GM18498 (cell line): ENCODE measurements around the gene PIH1D1.

ENCODE experiments used
- ATAC-seq: cut with Tn5 transposase; IDR thresholded peaks from one replicate; pipeline ENCODE4 v1.9.1; 2021; ENCODE audit warnings: mild to moderate bottlenecking, moderate library complexity; ENCODE audit not compliant: unreplicated experiment

Gene PIH1D1

DNA sequence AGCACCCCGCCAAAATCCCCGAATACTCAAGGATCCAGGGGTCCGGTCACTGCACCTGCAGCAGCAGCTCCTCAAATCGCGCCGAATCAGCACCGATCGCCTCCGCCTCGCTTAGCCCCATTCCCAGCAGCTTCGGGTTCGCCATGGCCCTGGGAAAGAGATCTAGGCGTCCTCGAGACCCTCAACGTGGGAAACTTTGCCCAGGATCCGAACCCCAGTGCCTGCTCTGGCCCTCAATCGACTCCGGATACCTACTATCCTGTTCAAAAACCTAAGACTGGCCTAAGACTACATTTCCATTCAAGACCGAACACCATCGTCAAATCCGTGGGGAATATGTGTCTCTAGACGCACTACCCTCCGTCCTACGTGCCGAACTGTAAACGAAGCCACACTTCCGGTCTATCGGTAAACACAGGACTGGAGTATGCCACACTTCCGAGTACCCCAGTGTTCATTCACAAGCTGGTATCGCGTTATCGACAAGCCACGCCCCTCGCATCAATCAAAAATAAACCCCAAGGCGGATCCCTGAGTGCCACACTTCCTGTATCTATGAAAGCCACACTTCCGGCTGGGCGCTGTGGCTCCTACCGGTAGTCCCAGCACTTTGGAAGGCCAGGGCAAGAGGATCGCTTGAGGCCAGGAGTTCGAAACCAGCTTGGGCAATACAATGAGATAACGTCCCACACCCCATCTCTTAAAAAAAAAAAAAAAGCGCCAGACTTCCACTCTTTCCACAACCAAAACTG lies at the start of gene PIH1D1:
TSS of gene PIH1D1 (minus strand) at position 385 of the 752 bp plus-strand sequence. CDS start at position 145, 240 bp downstream.
- peak; percentile 64 for ATAC-seq

DNA sequence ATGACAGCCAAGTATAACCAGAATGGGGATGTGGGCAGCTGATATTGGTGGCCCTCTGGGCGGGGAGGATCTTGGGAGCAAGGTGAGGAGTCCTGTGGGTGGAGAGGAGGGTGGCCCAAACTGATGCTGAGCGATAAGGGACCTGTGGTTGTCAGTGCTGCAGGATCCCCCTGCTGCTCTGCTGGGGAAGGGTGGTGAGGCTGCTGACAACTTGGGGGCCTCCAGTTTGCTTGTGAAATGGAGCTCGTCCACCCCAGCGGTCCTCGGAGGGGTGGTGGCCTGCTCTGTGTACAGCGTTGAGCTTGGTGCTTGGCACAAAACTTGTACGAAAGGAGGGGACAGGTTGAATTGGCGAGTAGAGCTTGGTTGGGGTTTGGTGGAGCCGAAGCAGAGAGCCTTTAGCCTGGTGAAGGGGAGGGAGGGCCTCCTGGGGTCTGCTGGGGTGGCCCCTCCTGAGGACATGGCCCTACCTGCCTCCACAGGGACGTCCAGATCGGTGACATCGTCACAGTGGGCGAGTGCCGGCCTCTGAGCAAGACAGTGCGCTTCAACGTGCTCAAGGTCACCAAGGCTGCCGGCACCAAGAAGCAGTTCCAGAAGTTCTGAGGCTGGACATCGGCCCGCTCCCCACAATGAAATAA lies 47.5 kb upstream of the PIH1D1 start:
- no peak for ATAC-seq

DNA sequence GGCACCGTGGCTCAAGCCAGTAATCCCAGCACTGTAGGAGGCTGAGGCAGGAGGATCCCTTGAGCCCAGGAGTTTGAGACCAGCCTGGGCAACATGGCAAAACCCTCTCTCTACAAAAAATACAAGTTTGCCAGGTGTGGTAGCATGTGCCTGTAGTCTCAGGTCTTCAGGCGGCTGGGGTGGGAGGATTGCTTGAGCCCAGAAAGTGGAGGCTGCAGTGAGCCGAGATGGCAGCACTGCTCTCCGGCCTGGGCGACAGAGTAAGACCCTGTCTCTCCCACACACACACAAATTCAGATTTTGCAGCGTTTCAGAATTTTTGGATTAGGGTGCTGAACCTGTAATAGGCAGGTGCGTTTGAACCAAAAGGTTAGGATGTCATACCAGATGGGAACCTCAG lies 46.9 kb upstream of the PIH1D1 start:
- no peak for ATAC-seq

DNA sequence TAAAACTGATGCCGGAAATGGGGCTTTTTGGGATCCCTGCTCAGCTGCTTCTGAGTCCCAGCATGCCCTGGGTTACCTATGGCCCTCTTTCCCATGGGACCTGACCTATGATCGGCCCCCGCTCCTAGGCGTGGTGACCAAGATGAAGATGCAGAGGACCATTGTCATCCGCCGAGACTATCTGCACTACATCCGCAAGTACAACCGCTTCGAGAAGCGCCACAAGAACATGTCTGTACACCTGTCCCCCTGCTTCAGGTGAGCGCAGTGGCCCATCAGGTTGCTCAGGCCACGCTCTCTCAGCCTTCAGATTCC lies 46.1 kb upstream of the PIH1D1 start:
- ATAC-seq = no peak

DNA sequence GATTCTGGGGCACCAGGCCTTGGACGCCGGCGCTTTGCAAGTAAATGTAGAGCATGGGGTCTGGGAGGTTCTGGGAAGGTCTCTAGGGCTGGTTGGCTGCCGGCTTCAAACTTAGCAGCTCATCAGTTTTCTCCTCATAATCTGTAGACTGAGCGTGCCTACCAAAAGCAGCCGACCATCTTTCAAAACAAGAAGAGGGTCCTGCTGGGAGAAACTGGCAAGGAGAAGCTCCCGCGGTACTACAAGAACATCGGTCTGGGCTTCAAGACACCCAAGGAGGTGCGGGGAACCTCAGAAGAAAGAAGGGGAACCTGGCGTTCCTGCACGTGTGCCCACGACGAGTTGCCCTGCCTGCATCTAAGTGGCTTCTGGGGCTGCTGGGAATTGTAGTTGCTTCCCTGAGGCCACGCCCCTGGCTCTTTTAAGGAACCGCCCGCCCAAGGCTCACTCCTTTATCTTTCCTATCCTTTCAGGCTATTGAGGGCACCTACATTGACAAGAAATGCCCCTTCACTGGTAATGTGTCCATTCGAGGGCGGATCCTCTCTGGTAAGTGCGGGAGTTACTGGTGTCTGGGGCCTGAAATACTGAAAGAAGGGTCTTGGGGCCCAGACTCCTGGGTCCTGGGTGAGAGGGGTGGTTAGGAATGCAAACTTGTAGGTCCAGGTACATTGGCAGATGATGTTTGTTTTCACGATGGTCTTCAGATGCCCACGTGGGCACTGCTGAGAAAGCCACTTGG lies 45.6 kb upstream of the PIH1D1 start:
- no peak for ATAC-seq

DNA sequence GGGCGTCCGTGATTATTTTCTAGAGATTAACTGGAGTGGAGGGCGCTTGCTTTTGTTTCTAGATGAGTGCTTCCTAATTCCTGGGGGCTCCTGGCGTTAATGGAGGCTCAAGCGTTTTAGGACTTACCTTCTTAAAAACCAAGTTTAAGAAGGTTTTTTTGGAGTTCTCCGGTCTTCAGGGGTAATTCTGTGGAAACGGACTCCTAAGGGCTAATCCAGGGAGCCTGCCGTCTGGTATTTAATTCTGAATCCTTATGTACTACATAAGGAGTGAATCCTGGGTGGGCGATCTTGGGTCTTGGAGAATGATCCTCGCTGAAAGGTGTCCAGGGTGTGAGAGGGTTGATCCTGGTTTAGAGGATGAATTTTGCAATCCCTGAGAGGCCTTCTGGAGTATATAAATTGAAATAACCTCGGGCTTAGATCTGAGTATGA lies 45.0 kb upstream of the PIH1D1 start:
- ATAC-seq = no peak

DNA sequence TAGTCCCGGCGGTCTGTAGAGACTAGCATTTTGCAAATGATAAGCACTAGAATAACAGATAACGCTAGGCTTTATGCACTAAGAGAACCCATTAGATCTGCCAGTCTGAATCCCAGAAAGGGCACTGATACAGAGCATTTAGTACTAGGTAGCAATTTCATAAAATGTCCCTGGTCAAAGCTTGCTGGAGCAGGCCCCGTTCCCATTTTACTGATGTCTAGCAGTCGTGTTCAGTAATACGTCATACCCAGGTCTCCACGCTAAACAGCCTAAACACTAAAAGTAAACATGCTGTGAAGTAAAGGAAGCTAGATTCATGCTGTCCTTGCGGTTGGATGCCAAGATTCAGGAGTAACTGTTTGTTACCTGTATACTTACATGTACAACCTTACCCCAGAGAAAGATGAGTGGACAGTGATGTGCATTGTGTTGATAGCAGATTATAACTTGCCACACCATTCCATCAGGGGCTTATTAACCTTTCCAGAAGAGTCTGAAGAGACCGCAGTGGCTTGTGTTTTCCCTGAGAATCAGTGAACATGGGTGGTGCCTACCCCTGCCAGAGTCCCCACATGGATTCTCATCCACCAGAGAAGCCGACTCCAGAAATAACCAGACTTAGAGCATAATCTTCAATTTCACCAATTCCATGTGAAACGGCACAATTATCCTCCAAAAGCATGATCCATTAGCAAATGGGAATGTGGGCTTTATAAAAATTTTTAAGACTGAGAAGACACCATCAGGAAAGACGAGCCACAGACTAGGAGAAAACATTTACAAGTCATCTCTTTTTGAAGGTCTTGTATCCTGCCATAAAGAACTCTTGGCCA lies 41.2 kb upstream of the PIH1D1 start:
- no peak for ATAC-seq

DNA sequence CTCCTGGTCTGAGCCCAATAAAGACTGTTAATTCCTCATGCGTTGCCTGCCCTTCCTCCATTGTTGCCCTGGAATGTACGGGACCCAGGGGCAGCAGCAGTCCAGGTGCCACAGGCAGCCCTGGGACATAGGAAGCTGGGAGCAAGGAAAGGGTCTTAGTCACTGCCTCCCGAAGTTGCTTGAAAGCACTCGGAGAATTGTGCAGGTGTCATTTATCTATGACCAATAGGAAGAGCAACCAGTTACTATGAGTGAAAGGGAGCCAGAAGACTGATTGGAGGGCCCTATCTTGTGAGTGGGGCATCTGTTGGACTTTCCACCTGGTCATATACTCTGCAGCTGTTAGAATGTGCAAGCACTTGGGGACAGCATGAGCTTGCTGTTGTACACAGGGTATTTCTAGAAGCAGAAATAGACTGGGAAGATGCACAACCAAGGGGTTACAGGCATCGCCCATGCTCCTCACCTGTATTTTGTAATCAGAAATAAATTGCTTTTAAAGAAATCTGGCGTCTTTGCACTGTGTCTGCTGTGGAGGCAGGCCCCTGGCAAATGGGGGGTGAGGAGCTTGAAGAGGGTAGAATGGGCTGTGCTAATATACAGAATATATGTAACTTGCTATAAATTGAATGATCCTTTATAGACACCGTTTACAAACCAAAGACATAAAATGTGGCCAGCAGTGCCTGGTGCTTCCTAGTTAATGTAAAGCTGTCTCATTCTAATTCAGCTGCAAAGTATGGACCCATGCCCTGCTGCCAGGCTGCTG lies 40.4 kb upstream of the PIH1D1 start:
- ATAC-seq = no peak

DNA sequence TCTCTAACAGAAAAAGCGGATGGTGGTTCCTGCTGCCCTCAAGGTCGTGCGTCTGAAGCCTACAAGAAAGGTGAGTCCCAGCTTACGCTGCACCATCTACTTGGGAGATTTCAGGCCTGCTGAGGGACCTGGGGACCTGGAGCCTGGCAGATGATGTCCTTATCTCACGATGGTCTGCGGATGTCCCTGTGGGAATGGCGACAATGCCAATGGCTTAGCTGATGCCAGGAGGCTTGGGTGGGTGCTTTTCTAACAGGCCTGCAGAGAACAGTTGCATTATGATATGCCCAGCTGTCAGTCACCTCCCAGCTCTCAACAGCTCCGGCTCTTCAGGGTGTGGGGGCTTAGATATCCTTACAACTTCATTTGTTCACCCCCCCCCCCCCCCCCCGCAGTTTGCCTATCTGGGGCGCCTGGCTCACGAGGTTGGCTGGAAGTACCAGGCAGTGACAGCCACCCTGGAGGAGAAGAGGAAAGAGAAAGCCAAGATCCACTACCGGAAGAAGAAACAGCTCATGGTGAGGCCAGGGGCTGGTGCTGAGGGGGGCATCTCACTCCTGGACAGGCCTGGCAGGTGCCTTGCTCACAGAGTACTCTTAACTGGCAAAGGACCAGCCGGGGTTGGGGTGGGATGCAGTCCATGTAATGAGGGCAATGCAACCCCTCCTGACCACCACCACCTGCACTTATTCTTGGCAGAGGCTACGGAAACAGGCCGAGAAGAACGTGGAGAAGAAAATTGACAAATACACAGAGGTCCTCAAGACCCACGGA lies 39.6 kb upstream of the PIH1D1 start:
- ATAC-seq = no peak

DNA sequence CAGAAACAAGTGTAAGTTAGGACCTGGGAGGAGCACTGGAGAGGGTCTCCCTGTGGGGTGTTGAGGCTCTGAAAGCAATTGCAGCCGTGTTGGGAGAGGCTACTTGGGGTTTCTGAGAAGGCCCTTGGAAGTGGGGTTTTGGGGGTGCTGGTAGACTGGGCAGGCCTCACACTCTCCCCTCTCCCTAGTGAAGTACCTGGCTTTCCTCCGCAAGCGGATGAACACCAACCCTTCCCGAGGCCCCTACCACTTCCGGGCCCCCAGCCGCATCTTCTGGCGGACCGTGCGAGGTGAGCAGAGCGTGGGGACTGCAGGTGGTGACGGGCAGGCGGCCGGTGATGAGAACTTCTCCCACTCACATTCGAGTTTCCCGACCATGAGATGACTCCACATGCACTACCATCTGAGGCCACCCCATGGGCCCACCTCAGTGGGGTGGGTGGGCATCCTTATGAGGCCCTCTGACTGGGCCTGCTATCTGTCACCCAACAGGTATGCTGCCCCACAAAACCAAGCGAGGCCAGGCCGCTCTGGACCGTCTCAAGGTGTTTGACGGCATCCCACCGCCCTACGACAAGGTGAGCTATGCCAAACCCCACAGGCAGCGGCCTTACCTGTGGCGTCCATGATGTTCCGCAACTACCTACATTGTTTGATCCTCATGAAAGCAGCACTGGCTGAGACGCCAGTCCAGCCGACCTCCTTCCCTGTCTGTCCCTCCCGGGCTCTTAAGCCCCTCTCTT lies 38.8 kb upstream of the PIH1D1 start:
- no peak for ATAC-seq

DNA sequence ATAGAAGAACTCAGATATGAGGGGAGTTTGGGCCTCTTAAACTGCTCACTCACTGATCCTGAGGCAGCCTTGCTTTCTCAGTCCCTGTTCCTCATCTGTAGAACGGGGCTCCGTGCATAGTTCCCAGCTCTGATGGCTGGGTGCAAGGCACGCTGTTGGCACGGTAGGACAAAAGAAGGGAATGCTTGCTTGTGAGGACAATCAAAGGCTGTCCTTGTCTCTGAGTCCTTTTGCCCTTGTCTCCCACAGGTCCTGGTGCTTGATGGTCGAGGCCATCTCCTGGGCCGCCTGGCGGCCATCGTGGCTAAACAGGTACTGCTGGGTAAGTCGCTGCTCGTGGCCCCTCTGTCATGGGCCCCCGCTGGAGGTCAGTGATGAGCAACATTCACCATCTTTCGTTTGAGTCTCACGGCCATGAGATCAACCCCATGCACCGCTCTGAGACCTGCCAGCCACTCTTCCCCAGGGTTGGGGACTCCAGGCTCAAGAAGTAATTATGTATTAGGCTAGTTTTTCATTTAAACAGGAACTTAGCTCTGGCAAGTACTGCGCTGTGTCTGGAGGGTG lies 38.1 kb upstream of the PIH1D1 start:
- no peak for ATAC-seq

DNA sequence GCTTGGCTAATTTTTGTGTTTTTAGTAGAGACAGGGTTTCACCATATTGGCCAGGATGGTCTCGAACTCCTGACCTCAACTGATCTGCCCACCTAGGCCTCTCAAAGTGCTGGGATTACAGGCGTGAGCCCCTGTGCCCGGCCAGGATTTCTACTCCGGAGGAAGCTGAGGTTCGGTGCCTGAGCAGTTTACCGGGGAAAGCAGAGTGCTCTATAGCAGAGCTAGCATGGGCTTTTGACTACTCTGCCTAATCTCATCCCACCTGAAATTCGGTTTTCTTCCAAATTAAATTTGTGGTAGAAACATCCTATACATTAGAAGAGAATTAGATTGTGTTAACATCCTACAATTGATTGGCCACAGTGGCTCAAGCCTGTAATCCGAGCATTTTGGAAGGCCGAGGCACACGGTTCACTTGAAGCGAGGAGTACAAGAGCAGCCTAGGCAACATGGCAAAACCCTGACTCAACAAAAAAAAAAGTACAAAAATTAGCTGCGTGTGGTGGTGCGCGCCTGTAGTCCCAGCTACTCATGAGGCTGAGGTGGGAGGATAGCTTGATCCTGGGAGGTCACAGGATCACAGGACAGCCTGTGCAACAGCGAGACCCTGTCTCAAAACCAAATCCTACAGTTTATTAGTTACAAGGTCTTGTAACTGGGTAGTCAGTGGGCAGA lies 37.4 kb upstream of the PIH1D1 start:
- ATAC-seq = no peak

DNA sequence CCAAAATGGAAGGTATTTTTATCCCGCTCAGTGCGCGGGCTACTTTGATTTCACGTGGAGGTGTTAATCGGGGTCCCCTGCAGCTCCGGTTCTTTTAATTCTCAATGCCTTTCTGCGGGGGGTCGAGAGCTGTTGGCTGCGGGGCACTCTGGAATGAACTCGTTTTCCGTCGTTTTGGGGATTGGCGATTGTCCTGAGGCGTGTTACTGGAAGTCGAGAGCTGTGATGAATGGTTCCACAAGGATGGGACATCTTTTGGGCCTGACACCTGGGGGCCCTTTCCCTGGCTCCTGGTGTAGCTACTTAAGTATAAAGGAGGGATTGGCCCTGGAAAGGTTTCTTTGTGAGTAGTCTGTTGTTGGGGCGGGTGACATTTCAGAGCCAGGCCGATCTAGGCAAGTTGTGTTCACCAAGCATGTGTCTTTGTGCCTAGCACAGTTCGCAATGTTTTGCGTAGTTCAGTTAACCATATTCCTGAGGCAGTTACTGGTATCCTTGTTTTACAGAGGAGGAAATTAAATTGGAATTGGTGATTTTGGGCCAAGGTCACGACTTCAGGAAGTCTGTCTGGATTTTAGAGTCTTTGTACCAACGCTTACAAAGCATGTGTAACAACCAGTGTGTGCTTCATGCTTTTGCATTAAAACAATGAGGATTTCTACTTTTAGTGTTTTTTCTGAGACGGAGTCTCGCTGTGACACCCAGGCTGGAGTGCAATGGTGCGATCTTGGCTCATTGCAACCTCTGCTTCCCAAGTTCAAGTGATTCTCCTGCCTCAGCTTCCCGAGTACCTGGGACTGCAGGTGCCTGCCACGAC lies 36.6 kb upstream of the PIH1D1 start:
- ATAC-seq = no peak

DNA sequence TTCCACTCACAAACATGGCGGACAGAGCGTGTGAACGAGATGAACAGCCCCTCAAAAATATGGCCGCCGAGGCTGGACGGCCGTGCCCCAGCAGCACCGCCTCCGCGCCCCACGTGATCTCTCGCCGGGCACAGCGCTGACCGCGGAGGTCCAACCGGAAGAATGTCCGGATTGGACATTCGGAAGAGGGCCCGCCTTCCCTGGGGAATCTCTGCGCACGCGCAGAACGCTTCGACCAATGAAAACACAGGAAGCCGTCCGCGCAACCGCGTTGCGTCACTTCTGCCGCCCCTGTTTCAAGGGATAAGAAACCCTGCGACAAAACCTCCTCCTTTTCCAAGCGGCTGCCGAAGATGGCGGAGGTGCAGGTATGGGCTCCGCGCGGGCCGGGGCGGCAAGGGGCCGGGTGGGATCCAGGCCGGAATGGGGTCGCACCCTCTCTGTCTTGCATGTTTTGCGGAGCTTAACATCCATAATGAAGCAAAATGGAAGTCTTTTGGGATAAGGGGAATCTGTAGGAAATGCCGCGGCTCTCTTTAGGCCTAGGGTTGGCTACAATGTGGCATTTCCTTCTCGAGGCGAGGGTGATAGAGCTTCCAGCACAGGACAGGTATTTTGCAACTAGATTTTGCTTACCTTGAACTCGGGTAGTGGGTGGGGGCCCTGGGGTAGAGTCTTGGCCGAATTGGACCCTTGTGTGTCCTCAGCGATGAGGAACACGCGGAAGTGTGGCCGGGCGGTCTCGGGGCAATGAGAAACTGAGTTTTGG lies 35.8 kb upstream of the PIH1D1 start, which contains the start of gene RPL13A:
TSS of gene RPL13A (plus strand) at position 332 of the 769 bp plus-strand sequence. CDS start at position 354, 22 bp downstream.
- peak; percentile 85 for ATAC-seq

DNA sequence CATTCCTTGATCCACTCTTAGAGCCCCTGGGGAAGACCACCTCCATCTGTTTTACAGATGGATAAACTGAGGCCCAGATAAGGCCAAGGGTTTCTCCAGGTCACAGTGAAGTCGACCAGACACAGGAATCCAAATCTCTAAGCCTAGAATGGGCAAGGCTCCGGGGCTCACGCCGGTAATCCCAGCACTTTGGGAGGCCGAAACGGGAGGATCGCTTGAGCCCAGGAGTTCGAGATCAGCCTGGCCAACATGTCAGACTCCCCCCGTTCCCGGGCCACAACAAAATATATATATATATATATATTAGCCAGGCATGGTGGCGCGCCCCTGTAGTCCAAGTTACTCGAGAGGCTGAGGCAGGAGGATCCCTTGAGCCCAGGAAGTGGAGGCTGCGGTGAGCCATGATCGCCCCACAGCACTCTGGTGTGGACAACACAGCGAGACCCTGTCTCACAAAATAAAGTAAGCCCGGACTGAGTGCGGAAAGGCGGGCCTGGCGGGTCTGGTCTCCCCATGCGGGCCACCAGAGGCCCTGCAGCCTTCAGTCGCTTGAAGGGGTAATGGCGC lies 35.2 kb upstream of the PIH1D1 start:
- no peak for ATAC-seq

DNA sequence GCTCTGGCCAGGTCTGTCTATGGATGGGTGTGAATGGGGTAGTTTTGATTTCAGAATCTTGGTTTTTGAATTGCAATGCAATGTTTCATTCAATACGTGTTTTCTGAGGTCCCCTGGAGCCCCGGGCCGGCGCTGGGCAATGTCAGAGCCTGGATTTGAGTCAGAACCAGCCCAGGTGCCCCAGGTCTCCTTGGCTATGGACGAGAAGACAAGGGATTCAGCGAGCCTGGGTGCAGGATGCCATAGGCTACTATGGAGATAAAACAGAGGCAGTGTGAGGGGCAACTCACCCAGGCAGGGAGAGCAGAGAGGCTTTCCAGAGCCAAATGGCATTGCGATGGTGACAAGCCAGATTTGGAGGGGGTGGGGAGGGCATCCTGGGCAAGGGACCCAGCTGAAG lies 34.6 kb upstream of the PIH1D1 start:
- ATAC-seq = no peak
